ENCODE results near the gene NPHS1.
"Not testable (repeated sequence)": the region's sequence is repeated elsewhere in the genome, so short reads cannot be mapped to it uniquely, and the experiment has no call there.

The NPHS1 gene

DNA sequence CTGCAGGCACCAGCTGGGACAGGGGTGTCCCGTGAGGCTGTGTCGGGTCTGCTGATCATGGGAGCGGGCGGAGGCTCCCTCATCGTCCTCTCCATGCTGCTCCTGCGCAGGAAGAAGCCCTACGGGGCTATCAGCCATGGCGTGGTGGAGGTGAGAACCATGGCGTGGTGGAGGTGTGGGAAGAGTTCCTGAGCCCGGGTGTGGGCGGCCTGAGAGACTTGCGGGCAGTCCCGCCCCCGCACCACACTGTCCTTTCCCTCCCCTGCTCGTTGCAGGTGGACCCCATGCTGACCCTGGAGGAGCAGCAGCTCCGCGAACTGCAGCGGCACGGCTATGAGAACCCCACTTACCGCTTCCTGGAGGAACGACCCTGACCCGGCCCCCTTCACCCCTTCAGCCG, 26.8 kb upstream of the NPHS1 start:
- no peak for DNase-seq

DNA sequence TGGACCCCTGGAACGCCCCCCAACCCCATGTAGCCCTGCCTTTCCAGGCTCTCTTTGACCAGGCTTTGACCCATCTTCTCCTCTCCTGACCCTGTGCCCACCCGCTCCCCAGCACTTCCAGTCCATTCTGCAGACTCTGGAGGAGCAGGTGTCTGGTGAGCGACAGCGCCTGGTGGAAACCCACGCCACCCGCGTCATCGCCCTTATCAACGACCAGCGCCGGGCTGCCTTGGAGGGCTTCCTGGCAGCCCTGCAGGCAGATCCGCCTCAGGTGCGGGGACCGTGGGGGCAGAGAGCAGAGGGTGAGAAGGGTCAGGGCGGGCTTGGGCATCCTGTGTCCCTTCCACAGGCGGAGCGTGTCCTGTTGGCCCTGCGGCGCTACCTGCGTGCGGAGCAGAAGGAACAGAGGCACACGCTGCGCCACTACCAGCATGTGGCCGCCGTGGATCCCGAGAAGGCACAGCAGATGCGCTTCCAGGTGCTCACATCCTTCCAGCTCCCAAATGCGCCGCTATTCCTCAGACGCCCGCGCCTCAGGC, 22.2 kb upstream of the NPHS1 start:
- no peak for DNase-seq

DNA sequence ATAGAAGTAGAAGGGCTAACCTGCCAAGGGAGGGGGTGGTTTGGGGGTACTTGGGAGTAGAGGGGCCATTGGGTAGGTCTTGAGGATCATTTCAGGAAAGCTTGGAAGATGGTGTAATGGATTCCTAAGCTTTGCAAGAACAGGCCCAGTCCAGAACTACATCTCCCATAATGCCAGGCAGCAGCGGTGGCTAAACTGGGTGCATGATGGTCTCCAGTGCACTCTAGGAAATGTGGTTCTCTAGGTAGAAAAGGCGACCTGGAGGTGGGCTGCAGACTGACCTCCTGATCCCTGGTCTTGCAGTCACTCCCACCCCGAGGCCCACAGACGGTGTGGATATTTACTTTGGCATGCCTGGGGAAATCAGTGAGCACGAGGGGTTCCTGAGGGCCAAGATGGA, 19.9 kb upstream of the NPHS1 start:
- no peak for DNase-seq

DNA sequence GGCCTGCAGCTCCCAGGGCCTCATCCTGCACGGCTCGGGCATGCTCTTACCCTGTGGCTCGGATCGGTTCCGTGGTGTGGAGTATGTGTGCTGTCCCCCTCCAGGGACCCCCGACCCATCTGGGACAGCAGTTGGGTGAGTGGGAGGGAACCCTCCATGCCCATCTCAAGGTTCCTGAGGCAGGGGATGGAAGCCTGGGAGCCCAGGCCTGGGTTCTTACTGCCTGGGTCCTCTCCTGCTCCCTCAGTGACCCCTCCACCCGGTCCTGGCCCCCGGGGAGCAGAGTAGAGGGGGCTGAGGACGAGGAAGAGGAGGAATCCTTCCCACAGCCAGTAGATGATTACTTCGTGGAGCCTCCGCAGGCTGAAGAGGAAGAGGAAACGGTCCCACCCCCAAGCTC, 19.3 kb upstream of the NPHS1 start:
- no peak for DNase-seq

DNA sequence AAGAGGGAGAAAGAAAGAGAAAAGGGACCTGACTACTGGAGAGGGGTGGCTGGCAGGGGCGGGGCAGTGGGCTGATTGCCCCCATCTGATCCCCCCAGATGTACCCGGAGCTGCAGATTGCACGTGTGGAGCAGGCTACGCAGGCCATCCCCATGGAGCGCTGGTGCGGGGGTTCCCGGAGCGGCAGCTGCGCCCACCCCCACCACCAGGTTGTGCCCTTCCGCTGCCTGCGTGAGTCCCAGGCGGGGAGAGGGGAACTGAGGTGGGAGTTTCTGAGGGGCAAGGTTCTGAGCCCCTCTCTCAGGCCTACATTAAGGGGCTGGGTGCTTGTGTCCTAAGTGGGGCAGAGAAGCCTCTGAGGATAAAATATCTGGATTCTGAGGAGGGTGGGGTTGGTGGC, 18.5 kb upstream of the NPHS1 start:
- DNase-seq = no peak

DNA sequence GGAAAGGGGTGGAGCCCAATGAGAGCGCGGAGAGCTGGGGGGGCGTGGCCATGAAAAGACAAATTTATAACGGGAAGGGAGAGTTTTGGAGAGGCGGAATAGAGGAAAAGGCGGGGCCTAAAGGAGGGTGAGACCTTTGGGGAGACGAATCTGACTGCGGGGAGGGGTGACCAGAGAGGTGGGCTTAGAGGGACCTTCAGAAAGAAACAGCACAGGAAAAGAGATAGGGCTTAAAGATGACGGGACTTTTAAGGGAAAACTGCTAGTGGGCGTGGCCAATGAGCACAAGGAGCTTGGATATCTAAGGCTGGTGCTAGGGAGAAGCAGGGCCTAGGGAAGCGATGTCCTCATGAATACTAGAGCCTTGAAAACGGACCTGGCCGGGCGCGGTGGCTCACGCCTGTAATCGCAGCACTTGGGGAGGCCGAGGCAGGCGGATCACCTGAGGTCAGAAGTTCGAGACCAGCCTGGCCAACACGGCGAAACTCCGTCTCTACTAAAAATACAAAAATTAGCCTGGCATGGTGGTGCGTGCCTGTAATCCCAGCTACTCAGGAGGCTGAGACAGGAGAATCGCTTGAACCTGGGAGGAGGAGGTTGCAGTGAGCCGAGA, 17.9 kb upstream of the NPHS1 start:
- DNase-seq = not testable (repeated sequence)

DNA sequence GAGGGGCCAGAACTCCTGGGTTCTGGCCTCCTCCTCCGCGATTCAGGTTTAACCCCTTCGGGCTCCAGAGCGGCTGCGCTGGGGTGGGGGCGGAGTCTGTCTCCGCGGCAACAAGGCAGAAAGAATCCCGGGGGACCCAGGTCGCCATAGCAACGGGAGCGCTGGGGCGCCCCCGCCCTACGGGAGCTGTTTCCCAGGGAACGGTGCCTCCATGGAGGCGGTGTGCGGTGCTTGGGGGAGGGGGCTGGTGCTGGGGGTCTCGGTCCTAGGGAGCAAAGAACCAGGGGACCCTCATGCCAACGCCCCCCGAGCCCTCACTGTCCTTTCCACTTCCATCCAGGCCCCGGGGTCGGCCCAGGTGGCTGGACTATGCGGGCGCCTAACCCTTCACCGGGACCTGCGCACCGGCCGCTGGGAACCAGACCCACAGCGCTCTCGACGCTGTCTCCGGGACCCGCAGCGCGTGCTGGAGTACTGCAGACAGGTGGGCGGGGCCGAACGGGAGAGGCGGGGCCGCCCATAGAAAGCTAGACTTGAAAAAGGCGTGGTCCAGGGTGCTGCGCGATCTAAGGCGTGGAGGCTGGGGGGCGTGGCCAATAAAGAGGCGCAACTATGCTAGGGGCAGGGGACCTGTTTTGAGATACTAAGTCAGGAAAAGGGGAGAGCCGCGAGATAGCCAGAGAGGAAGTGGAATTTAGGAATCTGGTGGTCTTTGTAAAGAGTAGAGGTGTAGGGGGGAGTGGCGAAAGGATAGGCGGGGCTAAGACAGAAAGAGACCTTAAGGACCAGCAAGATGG, 17.2 kb upstream of the NPHS1 start:
- no peak for DNase-seq

DNA sequence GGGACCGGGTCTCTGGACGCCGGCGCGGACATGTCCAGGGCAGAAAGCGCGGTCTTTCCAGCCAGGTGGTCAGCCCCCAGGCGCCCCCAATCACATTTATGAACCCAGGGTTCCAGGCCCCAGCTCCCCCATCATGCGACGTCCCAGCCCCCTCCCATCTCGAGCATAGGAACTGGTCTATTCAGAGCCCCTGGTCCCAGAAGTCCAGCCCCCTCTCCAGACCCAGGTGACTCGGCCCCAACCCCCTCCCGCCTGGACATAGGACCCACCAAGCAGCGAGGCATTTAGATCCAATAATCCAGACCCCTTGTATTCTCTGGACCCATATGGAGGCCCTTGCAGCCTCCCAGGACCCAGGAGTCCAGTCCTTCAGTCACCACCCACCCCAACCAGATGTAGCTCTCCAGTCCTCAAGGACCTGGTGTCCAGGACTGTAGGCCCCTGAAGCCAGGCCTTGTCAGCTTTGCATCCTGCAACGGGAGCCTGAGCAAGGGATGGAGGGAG, 16.6 kb upstream of the NPHS1 start:
- DNase-seq = no peak

DNA sequence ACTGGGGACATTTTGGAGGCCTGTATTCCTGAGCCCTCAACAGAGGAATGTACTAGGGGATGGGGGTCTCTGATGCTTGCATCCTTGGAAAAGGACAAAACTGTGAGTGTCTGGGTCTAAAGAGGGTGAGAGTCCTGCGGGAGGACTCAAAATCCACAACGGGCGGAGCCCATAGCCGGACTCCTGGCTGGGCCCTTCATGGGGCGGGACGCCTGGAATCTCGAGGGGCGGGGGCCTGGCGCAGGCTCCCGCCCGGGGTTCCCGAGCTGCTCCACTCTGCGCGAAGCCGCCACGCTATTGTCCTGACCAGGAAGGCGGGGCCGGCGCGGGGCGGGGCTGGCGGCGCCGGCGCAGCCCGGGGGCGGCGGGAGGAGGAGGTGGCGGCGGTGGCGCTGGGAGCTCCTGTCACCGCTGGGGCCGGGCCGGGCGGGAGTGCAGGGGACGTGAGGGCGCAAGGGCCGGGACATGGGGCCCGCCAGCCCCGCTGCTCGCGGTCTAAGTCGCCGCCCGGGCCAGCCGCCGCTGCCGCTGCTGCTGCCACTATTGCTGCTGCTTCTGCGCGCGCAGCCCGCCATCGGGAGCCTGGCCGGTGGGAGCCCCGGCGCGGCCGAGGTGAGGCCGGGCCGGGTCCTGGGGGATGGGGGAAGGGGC, 16.0 kb upstream of the NPHS1 start, which contains the start of gene APLP1:
Gene APLP1, plus strand, starts transcription at position 403 of the 651 bp plus-strand sequence. Its CDS starts 63 bp downstream, at position 466.
- no peak for DNase-seq

DNA sequence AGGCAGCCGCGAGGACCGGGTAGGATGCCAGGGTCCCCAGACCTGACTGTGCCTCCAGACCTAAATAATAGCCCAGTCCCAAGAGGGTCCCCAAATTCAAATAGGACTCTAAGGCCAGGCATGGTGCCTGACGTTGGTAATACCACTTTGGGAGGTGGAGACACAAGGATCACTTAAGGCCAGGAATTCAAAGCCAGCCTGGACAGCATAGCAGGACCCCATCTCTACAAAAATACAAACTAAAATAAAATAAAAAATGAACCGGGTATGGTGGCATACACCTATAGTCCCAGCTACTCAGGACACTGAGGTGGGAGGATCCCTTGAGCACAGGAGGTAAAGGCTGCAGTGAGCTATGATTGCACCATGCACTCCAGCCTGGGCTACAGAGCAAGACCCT, 10.7 kb upstream of the NPHS1 start:
- no peak for DNase-seq

DNA sequence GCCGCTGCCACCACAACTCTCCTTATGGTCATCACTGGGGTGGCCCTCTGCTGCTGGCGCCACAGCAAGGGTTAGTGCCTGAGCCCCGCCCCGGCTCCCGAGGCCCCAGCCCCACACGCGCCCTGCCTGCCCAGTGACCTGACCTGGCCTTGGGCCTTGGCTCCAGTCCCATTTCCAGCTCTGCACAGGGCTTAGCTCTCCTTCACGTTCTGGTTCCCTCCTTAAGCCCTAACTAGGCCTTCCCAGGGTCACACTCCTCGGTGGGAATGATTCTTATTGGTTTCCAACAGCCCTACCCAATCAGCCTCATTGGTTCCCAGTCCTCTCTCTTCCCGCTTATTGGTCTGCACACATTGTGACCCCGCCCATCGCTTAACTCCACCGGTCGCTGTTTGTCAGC, 10.2 kb upstream of the NPHS1 start:
- DNase-seq = no peak

DNA sequence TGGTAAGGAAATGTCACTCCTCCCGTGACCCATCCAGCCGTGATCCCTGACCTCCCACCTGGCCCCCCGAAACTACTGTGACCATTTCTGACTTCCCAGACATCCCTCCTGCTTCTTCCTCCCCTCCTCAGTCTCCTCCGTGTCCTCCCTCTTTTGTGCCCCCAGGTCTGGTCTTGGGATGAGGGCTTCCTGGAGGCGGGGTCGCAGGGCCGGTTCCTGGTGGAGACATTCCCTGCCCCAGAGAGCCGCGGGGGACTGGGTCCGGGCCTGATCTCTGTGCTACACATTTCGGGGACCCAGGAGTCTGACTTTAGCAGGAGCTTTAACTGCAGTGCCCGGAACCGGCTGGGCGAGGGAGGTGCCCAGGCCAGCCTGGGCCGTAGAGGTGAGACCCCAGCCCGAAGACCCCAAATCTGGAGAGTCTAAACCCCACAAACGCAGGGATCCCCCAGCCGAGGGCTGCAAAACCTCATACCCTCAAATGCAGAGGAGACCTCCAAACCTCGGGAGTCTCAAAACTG, 9.4 kb upstream of the NPHS1 start:
- DNase-seq = no peak

DNA sequence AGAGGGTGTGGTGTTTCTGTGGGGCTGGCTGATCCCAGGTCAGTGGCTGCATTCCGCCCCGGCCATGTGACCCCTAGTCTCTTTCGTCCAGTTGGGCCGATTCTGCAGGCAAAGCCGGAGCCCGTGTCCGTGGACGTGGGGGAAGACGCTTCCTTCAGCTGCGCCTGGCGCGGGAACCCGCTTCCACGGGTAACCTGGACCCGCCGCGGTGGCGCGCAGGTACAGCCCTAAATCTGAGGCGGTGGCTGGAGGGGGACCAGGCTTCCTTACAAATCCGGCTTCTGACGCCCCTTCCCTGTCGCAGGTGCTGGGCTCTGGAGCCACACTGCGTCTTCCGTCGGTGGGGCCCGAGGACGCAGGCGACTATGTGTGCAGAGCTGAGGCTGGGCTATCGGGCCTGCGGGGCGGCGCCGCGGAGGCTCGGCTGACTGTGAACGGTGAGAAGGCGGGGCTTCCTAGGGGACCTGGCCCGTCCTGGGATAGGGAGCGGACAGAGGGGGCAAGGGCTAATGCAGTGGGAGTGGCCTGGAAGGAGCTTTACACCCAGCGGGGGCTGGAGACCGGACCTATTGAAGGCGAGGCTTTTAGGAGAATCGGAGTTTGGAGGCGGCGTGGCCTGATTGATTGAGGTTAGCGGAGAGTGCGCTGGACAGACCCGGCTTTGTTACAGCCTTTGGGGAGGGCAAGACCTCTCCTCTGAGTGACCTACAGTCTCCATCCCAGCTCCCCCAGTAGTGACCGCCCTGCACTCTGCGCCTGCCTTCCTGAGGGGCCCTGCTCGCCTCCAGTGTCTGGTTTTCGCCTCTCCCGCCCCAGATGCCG, 8.7 kb upstream of the NPHS1 start:
- DNase-seq = no peak

DNA sequence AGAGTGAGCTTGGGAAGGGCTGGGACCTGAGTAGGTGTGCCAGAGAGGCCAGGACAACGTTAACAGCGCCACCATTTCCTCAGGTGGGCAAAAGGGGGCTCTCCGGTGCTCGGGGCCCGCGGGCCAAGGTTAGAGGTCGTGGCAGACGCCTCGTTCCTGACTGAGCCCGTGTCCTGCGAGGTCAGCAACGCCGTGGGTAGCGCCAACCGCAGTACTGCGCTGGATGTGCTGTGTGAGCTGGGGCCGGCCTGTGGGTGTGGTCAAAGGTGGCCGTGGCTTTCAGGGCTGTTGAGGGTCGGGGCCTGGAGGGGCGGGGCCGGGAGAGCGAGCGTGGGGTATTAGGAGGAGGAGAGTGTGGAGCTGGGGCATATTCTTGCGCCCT, 8.1 kb upstream of the NPHS1 start:
- no peak for DNase-seq

DNA sequence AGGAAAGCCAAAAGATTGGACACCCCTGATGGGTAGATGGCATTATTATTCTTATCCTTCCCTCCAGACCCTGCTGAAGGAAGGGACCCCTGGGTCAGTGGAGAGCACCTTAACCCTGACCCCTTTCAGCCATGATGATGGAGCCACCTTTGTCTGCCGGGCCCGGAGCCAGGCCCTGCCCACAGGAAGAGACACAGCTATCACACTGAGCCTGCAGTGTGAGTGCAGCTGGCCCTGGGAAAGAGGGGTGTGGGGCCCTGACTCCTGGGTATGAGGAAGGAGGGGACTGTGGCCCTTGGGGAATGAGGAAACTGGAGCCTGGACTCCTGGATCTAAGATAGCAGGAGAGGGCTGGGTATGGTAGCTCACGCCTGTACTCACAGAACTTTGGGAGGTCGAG, 7.1 kb upstream of the NPHS1 start:
- no peak for DNase-seq

DNA sequence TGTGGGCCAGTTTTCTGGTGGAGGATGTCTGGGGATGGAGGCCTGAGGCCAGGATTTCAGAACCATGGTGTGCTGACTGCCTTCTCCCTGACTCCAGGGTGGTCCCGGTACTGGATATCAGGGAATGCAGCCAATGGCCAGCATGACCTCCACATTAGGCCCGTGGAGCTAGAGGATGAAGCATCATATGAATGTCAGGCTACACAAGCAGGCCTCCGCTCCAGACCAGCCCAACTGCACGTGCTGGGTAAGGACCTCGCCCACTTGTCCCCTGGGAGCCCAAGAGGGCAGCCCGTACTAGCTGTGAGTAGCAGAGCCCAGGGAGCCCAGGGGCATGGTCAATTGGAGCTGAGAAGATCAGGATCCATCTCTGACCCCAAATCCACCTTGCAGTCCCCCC, 6.0 kb upstream of the NPHS1 start:
- no peak for DNase-seq

DNA sequence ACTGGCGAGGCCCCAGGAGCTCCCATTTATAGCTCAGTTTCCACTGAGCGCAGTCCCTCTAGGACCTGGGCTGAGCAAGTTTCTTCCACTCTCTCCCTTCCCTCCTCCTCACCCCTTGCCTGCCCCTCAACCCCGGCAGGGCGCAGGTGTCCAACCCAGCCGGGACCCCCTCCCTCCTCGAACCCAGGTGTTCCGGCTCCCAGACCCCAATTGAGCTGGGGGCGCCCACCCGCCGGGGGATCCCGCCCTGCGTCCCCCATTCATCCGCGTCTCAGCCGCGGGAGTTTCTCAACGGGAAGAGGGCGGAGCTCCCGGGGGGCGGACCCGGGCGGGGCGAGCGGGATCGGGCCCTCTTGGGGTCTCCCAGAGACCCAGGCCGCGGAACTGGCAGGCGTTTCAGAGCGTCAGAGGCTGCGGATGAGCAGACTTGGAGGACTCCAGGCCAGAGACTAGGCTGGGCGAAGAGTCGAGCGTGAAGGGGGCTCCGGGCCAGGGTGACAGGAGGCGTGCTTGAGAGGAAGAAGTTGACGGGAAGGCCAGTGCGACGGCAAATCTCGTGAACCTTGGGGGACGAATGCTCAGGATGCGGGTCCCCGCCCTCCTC, 4.3 kb upstream of the NPHS1 start, which contains the start of gene KIRREL2:
Gene KIRREL2, plus strand, starts transcription at position 366 of the 604 bp plus-strand sequence. Its CDS starts 209 bp downstream, at position 575.
- no peak for DNase-seq

DNA sequence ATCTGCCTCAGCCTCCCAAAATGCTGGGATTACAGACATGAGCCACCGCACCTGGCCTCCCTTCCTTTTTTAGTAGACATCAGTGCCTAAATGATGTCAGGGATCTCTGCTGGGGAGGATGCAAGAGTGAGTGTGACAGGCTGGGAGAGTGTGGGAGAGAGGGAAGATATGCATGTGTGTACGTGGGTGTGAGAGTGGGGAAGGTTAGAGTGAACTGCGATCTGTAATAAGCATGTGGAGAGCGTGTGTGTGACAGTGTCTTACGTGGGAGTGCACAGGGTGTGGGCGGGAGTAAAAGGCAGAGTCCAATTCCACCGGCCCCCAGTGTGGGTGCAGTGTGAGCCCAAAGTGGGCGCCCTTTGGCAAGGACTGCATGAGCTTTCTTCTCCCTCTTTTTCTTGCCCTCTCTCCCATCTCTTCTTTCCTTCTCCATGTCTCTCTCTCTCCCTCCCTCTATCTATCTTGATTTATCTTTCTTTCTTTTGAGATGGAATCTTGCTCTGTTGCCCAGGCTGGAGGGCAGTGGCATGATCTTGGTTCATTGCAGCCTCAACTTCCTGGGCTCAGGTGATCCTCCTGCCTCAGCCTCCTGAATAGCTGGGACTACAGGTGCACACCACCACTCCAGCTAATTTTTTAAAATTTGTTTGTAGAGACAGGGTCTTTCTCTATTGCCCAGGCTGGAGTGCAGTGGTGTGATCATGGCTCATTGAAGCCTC, 893 bp upstream of the NPHS1 start:
- DNase-seq = no peak

DNA sequence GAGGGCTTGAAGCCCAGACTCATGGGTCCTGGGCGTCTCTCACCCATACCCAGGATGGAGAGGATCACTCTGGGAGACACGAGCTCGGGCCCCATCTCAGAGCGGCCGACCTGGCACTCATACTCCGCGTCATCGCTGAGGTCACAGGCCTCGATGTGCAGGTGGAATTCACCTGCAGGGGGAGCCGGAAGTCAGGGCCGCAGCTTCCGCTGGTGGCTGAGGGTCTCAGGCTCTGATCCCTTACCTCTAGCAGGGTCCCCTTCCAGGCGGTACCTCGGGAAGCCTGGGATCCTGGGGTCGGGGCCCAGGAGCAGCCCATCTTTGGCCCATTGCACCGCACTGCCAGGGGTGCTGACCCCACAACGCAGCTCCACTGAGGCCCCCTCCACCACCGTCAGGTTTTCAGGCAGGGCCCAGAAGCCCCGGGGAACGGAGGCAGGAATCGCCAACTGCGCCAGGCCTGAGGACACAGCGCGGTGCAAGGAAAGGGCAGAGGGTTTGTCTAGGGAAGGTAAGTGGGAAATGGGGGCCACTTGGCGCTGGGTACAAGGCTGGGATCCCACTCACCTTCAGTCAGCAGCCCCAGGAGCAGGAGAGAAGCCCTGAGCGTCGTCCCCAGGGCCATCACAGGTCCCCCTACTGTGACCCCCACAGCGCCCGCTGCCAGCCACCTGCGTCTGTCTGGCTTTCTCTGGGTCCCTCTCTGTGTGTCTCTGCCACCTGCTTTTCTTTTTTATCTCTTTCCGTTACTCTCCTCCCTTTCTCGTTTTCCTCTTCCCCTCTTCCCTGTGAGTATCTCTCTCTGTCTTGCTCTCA, 883 bp downstream of the NPHS1 start:
- DNase-seq = no peak

DNA sequence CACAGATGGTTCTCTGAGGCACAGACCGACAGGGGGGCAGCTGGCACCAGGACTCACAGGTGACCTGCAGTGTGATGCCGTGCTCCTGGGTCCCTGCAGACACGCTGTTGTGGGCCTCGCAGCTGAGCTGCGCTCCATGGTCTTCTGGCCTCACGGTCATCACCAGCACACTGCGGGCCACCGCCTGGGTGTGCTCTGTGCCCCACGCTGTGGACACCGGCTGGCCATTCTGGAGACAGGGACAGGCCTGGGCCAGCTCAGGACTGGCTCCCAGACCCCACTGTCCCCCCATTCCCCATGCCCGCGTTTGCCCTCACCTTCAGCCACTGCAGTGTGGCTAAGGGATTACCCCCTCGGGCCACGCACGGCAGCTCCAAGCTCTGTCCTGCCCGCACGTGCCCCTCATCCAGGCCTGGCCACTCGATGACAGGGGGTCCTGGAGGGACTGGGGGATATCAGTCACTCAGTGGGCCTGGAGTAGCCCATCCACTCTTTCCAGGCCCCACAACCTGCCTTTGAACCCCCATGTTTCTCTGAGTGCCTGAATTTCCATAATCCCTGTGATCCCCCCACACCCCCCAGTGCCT, 3.3 kb downstream of the NPHS1 start:
- DNase-seq = no peak
